ENCODE results near the gene UNK.
"Not testable (repeated sequence)": the region's sequence is repeated elsewhere in the genome, so short reads cannot be mapped to it uniquely, and the experiment has no call there.

Gene UNK

GRCh38 chr17:75776386-75777295, 8.0 kb upstream of the UNK start:
- Histone ChIP-seq H3K36me3 (ENCODE audit: low read depth) (peaks cover 35% of the 10 kb centered on the region), H3K4me3 (ENCODE audit: severe bottlenecking) (peak overlapping the region; percentile 0), H3K9me3 (ENCODE audit: severe bottlenecking) (no peaks in the 10 kb centered on the region), H3K27me3 (ENCODE audit: insufficient read depth, poor library complexity, severe bottlenecking) (no peaks in the 10 kb centered on the region), H3K27ac (ENCODE audit: poor library complexity, severe bottlenecking) (peak overlapping the region; percentile 92), H3K4me1 (ENCODE audit: insufficient read depth, poor library complexity, severe bottlenecking) (peaks cover 24% of the 10 kb centered on the region)
- DNase-seq (ENCODE audit: low spot score) (no peak), ATAC-seq (ENCODE audit: low read depth) (no peak)
- TF ChIP-seq CTCF (IDR thresholded peaks at IDR 0.05; ENCODE audit: poor library complexity, severe bottlenecking): no peak

GRCh38 chr17:75777296-75777922, 7.2 kb upstream of the UNK start:
- Histone ChIP-seq H3K9me3 (ENCODE audit: severe bottlenecking) (no peaks in the 10 kb centered on the region), H3K27ac (ENCODE audit: poor library complexity, severe bottlenecking) (peak overlapping the region; percentile 92), H3K27me3 (ENCODE audit: insufficient read depth, poor library complexity, severe bottlenecking) (no peaks in the 10 kb centered on the region), H3K36me3 (ENCODE audit: low read depth) (peaks cover 35% of the 10 kb centered on the region), H3K4me1 (ENCODE audit: insufficient read depth, poor library complexity, severe bottlenecking) (peaks cover 24% of the 10 kb centered on the region), H3K4me3 (ENCODE audit: severe bottlenecking) (peak overlapping the region; percentile 0)
- TF ChIP-seq CTCF (IDR thresholded peaks at IDR 0.05; ENCODE audit: poor library complexity, severe bottlenecking): no peak
- ATAC-seq (ENCODE audit: low read depth) (no peak), DNase-seq (ENCODE audit: low spot score) (no peak)

- Histone ChIP-seq H3K4me3 (ENCODE audit: severe bottlenecking) (peak overlapping the region; percentile 84), H3K27ac (ENCODE audit: poor library complexity, severe bottlenecking) (peak overlapping the region; percentile 92), H3K36me3 (ENCODE audit: low read depth) (peaks cover 35% of the 10 kb centered on the region), H3K4me1 (ENCODE audit: insufficient read depth, poor library complexity, severe bottlenecking) (peaks cover 28% of the 10 kb centered on the region)
- not testable (repeated sequence) for H3K9me3 ChIP-seq (ENCODE audit: severe bottlenecking); ATAC-seq (ENCODE audit: low read depth); DNase-seq (ENCODE audit: low spot score); H3K27me3 ChIP-seq (ENCODE audit: insufficient read depth, poor library complexity, severe bottlenecking)
Measured at GRCh38 chr17:75778066-75778860, 6.3 kb upstream of the UNK start.

- no peak for DNase-seq (ENCODE audit: low spot score)
- H3K4me1 ChIP-seq (ENCODE audit: insufficient read depth, poor library complexity, severe bottlenecking): peaks cover 34% of the 10 kb centered on the region
- no peaks in the 10 kb centered on the region for H3K27me3 ChIP-seq (ENCODE audit: insufficient read depth, poor library complexity, severe bottlenecking)
- H3K9me3 ChIP-seq (ENCODE audit: severe bottlenecking): no peaks in the 10 kb centered on the region
- H3K36me3 ChIP-seq (ENCODE audit: low read depth): peaks cover 35% of the 10 kb centered on the region
- peak overlapping the region; percentile 92 for H3K27ac ChIP-seq (ENCODE audit: poor library complexity, severe bottlenecking)
- H3K4me3 ChIP-seq (ENCODE audit: severe bottlenecking): peak overlapping the region; percentile 84
- ATAC-seq (ENCODE audit: low read depth): no peak
- peak; percentile 72 for TF ChIP-seq CTCF (IDR thresholded peaks at IDR 0.05; ENCODE audit: poor library complexity, severe bottlenecking)
Measured at GRCh38 chr17:75778861-75779249, 5.8 kb upstream of the UNK start.
